GM15510 (cell line): ENCODE data around the gene ANAPC15.

Source experiments
- POLR2A ChIP-seq: IDR thresholded peaks from 3 replicates; pipeline ENCODE4 v1.6.1; 2011; ENCODE audit warnings: borderline replicate concordance; ENCODE audit not compliant: insufficient read length; ENCODE audit errors: extremely low read depth

Gene ANAPC15

GRCh38 chr11:72080326-72081183 lies 31.9 kb downstream of the ANAPC15 start, which contains the start of the genes LRRC51 and NUMA1:
TSS of gene LRRC51 (plus strand) at chr11:72080850. CDS start at chr11:72089084, 8,234 bp downstream.
TSS of gene NUMA1 (minus strand) at chr11:72080542. CDS start at chr11:72035943, 44,599 bp downstream.
- peak; percentile 76 for TF ChIP-seq POLR2A

DNA sequence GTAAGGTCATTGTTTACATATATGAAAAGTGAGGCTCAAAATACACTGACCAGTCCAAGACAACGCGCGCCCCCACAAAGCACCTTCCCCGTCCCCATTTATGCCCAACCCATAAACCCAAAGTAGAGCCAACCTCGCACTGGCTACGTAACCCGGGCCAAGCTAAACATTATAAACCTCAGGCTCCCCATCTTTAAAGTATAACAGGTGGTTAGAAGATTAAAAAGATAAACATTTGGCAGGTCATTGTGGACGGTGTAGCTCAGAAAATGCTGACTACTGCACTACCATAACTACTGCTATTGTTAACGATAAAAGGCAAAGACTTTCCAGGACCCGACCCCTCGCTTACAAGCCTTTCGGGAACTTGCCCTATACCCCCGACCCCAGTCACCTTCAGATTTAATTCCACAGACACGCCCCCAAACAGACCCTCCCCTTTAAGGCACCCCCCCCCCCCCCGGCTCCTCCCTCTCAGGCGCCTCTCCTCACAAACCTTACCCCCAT lies 32.6 kb downstream of the ANAPC15 start:
- no peak for TF ChIP-seq POLR2A

GRCh38 chr11:72078477-72078876 lies 34.0 kb downstream of the ANAPC15 start:
- TF ChIP-seq POLR2A, result no peak

DNA sequence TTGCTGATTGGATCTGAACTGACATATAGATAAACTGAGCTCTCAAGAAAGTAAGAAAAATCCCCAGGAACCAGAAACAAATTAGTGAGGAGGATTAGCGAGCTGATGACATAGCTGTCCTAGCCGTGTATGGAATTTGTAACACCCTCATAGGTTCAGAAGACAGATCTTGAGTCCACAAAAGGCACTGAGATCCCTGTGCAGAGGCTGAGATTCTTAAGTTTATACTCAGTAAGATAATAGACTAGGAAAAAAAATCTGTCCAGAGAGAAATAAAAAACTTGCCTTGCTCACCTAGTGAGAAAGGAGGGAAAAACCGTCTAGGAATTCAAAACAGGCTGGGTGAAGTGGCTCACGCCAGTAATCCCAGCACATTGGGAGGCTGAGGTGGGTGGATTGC lies 36.7 kb downstream of the ANAPC15 start:
- no peak for TF ChIP-seq POLR2A

DNA sequence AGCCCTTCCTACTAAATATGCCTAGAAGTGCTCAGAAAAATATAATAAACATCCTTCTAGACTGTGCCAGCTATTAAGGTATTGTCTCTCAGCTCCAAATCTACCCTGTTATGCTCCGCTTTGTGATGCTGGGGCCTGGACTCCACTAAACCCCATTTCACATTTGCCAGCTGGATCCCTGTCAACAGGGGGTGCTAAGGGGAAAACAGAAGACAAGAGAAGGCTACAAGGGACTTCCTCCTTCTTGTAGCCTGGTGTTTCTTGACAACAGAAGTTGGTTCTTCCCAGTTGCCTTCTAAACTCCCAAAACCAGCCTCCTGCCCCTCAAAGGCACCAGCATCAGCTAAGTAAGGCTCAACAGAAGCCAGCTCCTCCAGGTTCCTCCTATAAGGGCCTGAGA lies 37.4 kb downstream of the ANAPC15 start:
- TF ChIP-seq POLR2A, result no peak

GRCh38 chr11:72072348-72072747 lies 40.1 kb downstream of the ANAPC15 start:
- no peak for TF ChIP-seq POLR2A

DNA sequence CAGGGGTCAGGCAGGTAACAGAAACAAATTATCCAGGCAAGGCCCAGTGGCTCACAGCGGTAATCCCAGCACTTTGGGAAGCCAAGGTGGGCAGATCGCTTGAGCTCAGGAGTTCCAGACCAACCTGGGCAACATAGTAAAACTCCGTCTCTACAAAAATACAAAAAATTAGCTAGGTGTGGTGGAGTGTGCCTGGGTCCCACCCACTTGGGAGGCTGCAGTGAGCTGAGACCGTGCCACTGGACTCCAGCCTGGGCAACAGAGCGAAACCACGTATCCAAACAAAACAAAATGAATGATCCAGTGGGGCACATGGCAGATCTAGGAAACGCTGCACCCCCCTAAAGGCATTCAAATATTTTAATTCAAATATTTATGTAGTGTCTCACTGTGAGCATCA lies 42.0 kb downstream of the ANAPC15 start:
- TF ChIP-seq POLR2A, result no peak

DNA sequence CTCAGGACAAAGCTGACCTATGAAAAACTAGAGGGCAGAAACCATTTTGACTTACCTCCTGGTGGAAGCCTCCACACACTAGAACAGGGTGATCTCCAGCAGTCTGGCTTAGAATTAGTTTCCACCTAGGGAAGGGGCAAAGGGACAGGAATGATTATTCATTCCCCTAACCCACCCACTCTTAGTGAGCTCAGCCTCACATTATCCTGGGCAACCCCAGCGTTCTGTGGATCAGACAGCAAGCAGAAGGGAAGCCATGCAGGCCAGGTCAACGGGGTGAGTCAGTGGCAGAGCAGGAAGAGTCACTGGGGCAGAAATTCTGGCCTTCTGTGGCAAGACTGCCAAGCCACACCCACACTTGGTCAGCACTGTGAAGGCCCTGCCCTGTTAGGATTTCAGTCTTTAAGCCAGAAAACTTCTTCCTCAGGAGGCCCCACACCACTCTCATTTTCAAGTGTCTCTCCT lies 42.7 kb downstream of the ANAPC15 start:
- peak; percentile 31 for TF ChIP-seq POLR2A

DNA sequence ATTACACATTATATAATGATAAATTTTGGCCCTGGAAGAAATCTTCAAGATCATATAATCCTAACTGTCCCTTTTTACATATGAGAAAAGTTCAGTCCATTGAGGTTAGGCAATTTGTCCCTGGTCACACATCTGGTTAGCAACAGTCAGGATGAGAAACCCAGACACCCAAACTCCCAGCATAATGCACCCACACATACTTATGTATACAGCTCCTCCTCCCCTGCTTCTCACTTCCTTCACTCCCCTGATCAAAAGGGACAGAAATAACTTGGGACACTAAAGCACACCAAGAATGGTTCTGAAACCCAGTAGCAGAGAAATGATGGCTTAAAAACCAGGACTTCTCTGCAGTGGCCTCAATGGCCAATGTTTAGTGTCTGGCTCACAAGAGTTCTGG lies 43.3 kb downstream of the ANAPC15 start:
- TF ChIP-seq POLR2A, result no peak

GRCh38 chr11:72067676-72068075 lies 44.8 kb downstream of the ANAPC15 start:
- TF ChIP-seq POLR2A, result no peak

DNA sequence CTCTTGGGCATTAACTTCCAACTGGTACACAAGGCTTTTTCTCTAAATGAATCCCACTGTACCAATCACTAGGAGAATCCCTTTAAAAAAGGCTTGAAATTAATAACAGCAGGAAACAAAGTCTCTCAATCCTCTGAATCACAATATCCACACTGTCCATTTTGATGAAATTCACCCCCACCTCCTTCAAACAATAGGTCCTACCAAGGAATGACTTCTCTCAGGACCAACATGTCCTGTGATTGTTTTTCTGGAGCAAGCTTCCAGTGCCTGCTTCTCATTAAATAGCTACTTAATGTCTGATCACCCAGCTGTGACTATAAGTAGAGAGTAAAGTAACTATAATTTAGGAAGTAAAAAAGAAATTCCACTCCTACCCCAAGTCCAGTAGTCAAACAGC lies 45.2 kb downstream of the ANAPC15 start:
- TF ChIP-seq POLR2A, result no peak

- no peak for TF ChIP-seq POLR2A
Measured at GRCh38 chr11:72066855-72067254, 45.6 kb downstream of the ANAPC15 start.

DNA sequence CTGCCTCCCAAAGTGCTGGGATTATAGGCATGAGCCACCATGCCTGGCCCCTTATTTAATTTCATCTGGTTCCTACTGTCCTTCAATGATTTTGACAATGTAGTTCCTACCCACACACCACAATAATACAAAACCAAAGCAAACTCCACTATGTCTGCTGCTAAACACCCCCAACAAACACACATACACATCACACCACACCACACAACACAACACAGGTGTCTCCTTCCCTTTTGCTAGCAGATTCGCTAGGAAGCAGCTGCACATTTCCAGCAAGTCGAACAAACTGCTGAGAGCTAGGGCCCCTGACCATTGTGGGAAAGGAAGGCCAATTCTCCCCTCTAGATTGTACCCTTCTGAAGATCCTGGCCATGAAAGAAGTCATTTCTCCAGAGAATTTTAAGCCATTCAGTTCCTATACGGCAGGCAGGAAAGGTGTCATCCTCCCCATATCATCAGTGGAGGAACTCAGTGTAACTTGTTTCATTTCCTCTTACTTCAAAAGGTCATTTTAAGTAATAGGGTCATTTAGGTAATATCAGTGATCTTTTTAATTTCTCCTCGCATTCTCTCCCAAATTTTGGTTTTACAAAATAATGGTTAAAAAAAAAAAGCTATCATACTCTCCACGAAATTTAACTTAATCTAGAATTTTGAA lies 50.6 kb downstream of the ANAPC15 start:
- TF ChIP-seq POLR2A, result no peak
